ENCODE results near the gene THRSP.
"Not testable (repeated sequence)": the region's sequence is repeated elsewhere in the genome, so short reads cannot be mapped to it uniquely, and the experiment has no call there.

Gene THRSP, protein sequence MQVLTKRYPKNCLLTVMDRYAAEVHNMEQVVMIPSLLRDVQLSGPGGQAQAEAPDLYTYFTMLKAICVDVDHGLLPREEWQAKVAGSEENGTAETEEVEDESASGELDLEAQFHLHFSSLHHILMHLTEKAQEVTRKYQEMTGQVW

DNA sequence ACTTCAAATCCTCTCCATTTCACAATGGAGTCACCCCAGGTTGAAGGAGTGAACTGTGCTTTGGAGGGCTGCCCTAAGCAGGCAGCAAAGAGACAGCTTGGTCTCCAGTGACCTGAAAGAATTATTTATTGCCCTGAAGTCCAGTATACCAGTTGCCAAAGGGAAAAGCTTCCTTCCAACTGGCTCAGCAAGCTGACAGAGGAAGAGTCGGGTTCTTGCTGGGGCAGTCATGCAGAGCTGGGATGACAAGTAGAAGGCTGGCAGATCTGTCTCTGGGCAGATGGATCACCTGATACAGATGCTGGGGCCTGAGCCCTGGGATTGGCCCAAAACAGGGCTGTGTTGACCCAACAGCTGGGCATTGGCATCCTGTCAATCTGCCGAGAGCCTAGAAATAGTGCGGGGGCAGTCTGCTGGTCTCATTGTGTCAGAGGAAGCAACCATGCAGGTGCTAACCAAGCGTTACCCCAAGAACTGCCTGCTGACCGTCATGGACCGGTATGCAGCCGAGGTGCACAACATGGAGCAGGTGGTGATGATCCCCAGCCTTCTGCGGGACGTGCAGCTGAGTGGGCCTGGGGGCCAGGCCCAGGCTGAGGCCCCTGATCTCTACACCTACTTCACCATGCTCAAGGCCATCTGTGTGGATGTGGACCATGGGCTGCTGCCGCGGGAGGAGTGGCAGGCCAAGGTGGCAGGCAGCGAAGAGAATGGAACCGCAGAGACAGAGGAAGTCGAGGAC lies at the start of gene THRSP:
Gene THRSP, plus strand, starts transcription at position 422 of the 742 bp plus-strand sequence. Its CDS starts 21 bp downstream, at position 443.
- DNase-seq (ENCODE audit: extremely low read depth in 1 of 2, low read depth in 1 of 2): no peak

DNA sequence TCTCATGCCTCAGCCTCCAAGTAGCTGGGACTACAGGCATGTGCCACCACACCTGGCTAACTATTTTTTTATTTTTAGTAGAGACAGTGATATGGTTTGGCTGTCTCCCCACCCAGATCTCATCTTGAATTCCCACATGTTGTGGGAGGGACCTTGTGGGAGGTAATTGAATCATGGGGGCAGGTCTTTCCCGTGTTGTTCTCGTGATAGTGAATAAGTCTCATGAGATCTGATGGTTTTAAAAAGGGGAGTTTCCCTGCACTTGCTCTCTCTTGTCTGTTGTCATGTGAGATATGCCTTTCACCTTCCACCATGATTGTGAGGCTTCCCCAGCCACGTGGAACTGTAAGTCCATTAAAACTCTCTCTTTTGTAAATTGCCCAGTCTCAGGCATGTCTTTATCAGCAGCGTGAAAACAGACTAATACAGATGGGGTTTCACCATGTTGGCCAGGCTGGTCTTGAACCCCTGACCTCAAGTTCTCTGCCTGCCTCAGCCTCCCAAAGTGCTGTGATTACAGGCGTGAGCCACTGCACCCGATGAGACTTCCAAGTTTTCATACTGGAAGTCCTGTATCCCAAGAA lies 48.6 kb upstream of the THRSP start:
- not testable (repeated sequence) for DNase-seq (ENCODE audit: extremely low read depth in 1 of 2, low read depth in 1 of 2)

DNA sequence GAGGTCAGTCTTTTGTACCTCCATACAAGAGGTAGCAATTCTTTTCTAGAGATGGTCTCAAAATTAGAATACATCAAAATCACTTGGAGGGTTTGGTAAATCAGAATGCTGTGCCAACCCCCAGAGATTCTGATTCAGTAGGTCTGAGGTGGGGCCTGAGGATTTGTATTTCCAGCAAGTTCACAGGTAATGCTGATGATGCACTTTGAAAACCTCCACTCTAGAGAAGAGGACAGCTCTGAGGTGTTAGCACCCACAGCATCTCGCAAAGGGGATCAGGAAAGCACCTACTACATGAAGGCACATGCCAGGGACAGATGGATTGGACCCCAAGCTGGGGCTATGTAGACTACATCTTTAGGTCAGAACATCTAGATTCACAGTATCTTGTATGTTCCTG lies 47.8 kb upstream of the THRSP start:
- DNase-seq (ENCODE audit: extremely low read depth in 1 of 2, low read depth in 1 of 2): no peak

DNA sequence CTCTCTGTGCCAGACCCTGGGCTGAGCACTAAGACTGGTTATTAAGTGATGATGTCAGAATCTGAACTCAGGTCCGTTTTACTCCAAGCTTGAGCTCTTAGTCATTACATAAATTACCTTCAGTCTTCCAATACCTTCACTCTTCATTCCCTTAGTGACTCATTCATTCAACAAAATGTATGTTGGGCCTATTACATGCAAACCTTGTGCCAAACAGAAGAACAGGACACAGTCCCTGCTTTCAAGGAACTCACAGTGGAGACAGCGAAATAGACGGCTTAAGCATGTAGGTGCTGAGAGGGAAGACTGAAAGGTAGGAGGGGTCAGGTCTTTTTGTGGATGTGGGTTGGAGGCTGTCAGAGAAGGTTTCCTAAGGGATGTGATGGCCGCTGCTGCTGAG lies 43.9 kb upstream of the THRSP start:
- DNase-seq (ENCODE audit: extremely low read depth in 1 of 2, low read depth in 1 of 2): no peak

DNA sequence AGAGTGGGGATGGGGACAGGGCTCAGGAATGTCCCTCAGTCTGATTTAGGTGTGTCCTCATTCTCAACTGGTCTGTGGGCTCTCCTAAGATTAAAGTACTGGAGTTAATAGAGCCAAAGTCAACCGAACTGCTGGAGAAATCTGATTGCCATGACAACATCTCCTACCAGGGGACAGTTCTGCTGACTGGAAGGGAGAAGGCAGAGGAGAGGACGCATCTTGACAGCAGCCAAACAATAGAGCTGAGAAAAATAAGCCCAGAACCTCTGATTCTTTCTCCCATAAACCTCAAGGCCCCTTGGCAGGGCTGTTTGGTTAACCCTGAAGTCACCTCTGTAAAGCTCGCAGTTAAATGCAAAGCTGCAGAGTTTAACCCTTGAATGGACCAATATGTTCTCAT lies 43.4 kb upstream of the THRSP start:
- no peak for DNase-seq (ENCODE audit: extremely low read depth in 1 of 2, low read depth in 1 of 2)

DNA sequence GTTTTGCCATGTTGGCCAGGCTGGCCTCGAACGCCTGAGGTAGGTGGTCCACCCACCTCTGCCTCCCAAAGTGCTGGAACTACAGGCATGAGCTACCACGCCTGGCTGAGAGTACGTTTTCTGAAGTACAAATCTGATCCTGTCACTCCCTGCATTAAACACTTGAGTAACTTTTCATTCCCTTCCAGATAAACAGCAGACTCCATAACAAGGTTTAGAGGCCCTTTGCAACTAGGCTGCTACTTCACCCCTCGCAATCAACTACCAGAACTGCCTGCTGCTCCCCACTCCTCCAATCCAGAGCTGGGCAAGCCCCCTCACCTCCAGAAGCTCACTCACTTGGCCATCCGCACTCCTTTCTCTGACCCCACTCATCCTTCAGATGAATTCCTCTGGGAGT lies 42.0 kb upstream of the THRSP start:
- no peak for DNase-seq (ENCODE audit: extremely low read depth in 1 of 2, low read depth in 1 of 2)

DNA sequence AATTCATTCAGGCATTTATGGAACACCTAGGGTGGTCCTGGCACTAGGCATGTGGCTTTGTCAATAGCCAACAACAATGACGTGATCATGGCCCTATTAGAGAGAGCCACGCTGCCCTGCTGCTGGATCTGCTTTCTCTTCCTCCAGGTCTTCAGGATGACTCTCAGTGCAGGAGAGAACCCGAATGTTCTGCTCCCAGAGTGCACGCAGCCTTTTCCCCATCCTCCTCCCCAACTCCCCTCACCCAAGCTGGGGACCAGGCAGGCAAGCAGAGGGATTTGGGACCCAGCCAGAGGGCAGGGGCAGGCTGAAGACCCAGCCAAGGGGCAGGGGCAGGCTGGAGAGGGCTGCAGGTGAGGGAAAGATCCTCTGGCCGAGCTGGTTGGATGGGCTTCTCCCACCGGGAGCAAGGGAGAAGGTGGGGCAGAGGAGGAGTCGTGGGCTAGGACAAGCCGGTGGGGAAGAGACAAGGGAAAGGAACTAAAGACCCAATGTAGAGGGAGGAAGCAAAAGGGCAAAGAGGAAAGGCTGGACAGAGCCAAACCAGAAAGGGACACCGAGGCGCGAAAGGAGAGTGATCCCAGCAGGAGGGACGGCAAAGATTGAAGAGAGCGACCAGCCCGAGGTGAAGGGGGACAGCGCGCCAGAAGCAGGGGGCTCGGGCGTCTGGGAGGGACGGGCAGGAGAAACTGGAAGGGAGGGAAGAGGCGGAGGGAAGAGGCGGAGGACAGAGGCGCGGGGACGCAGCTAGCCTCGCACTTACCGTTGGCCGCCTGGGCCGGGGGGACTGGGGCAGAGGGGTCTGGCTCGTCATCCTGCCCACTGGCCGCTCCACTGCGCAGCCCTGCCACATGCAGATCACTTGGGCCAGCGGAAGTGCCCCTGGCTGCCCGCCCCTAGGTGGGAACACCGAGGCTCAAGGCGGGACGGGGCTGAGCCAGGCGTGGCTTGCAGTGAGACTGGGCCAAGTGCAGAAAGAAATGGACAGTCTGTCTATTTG lies 41.0 kb upstream of the THRSP start, which contains the start of gene KCTD14:
Gene KCTD14, minus strand, starts transcription at position 880 of the 1,000 bp plus-strand sequence. Its CDS starts 27 bp downstream, at position 853.
- DNase-seq (ENCODE audit: extremely low read depth in 1 of 2, low read depth in 1 of 2): no peak

DNA sequence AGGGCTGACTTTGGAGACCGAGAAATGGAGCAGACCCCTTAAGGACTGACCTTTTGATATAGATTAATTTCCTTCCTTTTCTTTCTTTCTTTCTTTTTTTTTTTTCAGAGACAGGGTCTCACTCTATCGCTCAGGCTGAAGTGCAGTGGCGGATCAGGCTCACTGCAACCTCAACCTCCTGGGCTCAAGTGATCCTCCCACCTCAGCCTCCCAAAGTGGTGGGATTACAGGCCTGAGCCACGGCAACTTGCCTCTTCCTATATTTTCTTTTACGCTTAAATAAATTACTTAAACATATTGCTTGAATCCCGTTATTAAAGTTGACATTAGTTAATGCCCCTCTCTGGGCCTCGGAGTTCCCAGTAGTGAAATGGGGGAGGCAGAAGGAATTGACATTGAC lies 40.2 kb upstream of the THRSP start:
- DNase-seq (ENCODE audit: extremely low read depth in 1 of 2, low read depth in 1 of 2): no peak

DNA sequence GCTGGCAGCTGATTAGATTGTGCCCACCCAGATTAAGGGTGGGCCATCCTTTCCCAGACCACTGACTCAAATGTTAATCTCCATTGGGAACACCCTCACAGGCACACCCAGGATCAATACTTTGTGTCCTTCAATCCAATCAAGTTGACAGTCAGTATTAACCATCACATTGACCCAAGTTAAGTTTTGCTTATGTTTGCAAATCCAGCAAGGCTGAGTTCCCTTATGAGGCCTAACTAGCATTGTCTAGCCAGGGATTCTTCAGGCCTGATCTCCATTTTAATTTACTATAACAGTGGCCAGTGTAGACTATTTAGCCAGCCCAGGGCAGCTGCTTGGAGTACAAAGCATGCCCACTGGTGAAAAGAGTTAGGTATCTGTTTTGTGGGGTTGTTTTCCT lies 38.3 kb upstream of the THRSP start:
- no peak for DNase-seq (ENCODE audit: extremely low read depth in 1 of 2, low read depth in 1 of 2)

DNA sequence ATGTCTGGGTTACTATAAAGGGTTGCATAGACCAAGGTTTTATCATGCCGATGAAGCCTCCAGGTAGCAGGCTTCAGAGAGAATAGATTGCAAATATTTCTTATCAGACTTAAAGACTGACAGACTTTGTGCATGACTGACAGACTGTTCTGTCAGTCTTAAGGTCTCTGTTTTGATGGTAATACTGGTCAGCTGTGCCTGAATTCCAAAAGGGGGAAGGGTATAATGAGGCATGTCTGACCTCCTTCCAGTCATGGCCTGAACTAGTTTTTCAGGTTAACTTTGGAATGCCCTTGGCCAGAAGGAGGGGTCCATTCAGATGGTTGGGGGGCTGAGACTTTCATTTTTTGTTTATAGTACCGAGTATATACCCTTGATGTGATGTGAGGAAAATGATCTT lies 35.9 kb upstream of the THRSP start:
- DNase-seq (ENCODE audit: extremely low read depth in 1 of 2, low read depth in 1 of 2): no peak

DNA sequence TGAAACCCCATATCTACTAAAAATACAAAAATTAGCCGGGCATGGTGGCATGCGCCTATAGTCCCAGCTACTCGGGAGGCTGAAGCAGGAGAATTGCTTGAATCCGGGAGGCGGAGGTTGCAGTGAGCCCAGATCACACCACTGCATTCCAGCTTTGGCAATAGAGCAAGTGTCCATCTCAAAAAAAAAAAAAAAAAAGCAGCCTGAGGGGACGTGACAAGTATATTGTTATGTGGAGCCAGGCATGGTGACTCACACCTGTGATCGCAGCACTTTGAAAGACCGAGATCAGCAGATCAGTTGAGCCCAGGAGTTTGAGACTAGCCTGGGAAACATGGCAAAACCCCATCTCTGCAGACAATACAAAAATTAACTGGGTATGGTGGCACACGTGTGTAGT lies 35.2 kb upstream of the THRSP start:
- DNase-seq (ENCODE audit: extremely low read depth in 1 of 2, low read depth in 1 of 2): not testable (repeated sequence)

DNA sequence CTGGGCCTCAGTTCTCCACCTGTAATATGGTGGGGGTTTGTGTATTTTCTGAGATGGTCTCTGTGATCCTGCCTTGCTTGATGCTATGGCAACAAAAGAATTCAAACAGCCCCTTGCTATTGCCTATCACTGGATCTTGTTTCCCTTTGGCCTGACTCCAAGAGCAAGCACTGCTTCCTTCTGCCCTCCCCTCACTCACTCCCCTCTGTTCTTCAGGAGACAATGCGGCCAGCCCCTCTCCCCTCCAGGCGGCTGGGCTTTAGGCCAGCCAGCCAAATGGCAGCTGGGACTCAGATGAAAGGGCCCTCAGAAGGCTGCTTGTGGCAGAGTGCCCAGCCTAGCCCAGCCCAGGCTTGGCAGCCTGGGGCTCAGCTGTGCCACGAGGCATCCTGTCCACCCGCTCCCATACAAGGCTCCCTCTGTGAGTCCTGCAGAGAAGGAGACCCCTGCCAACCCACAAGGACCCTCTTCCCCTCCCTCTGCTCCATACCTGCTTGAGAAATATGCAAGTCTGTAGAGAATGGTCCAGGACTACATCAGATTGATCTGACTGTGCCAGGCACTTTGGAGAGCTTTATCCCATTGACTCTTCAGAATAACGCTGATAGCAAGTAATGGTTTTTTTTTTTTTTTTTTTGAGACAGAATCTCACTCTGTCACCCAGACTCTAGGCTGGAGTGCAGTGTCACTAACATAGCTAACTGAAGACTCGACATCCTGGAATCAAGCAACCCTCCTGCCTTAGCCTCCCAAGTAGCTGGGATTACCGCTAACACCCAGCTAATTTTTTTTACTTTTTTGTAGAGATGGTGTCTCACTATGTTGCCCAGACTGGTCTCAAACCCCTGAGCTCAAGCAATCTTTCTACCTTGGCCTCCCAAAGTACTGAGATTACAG lies 33.0 kb upstream of the THRSP start:
- DNase-seq (ENCODE audit: extremely low read depth in 1 of 2, low read depth in 1 of 2): no peak

DNA sequence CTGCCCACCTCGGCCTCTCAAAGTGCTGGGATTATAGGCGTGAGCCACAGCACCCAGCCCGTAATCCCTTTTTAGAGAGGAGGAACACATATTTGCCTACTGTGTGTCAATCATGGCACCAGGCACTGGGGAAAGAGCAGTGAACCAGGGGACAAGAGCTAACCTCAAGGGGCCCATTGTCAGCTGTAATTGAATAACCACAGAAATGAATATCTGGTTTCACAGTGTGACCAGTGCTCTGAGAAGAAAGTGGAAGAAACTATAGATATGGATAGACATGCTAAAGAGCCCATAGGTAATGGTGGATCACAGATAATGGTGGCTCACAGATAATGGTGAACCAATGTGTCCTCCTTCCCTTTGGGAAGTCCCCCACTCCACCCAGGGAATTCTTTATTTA lies 32.0 kb upstream of the THRSP start:
- no peak for DNase-seq (ENCODE audit: extremely low read depth in 1 of 2, low read depth in 1 of 2)

DNA sequence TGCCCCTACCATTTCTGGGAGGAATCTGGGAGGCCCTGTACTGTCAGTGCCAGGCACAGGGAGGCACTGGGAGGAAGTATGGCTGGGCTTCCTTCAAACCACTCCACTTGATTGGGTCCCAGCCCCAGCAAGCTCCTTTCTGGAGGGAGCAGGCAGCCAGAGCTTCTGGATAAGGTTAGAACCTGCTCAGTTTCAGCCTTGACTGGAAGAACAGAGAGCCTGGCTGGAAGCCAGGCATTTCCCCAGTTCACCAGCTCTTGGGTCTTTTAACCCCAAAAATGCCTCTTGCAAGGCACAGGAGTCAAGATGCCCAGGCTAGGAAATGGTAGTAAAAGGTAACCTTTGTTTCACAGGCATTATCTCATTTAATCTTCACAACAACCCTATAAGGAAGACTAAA lies 31.6 kb upstream of the THRSP start:
- no peak for DNase-seq (ENCODE audit: extremely low read depth in 1 of 2, low read depth in 1 of 2)

DNA sequence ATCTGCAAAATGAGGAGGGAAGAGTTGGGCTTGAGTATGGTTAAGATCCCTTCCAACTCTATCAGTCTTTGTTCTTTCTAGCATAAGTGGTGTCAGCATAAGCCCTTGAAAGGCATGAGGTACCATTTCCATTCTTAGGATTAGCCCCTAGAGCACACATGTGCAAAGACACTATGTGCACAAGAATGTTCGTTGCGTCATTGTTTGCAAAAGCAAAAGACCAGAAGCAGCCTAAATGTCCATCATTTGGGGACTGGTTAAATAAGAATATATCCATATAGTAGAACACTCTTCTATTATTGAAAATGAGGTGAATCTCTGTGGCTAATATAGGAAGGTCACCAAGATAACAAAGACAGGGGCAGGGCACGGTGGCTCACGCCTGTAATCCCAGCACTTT lies 30.6 kb upstream of the THRSP start:
- DNase-seq (ENCODE audit: extremely low read depth in 1 of 2, low read depth in 1 of 2): no peak

DNA sequence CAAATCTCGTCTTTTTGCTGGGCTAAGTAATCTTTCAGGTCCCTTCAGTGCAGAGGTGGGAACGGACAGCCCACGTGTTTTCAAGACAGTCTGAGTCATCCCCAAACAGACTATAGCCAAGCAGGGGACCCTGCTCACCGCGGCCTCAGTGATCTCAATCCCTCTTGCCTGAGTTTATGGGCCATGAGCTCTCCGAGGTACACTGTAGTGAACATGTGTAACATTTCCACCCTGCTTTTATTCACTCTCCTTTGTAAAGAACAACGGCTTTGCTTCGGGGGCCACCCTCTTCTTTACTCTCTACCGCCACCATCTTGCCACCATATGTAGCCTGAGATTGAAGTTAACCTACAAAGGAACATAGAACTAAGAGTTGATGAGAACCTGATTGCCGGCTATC lies 29.0 kb upstream of the THRSP start:
- DNase-seq (ENCODE audit: extremely low read depth in 1 of 2, low read depth in 1 of 2): no peak

DNA sequence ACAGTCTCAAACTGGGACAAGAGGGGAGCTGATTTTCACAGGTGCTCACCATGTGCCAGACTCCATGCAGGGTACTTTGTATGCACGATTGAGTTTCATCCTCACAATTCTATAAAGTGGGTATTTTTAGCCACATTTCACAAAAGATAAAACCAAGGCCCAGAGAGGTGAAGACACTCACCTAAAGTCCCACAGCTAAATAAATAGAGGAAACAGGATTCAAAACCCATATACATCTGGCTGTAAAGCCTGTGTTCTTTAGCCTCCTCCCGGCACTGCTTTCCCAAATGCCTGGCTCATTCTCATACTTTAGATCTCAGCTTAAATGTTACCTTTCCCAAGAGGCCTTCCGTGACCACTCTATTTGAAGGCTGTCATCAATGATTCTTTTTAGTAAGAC lies 27.3 kb upstream of the THRSP start:
- DNase-seq (ENCODE audit: extremely low read depth in 1 of 2, low read depth in 1 of 2): no peak

DNA sequence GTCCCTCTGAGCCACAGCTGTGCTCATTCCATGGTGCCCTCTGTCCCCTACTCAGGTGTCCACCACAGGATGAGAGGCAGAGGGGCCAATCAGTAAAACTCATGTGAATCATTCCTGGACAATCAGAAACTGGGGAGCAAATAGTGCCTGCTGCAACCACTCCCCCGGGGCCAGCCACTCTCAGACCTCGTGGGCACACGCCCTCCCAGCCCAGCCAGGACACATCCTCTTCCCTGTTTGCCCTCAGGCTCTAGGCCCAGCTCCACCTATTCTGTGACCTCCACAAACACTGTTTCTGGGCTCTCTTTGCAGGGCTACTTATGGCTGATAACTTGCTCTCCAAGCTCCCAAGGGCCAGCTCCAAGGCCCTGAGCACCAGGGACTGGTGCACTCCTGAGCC lies 26.6 kb upstream of the THRSP start:
- DNase-seq (ENCODE audit: extremely low read depth in 1 of 2, low read depth in 1 of 2): no peak

DNA sequence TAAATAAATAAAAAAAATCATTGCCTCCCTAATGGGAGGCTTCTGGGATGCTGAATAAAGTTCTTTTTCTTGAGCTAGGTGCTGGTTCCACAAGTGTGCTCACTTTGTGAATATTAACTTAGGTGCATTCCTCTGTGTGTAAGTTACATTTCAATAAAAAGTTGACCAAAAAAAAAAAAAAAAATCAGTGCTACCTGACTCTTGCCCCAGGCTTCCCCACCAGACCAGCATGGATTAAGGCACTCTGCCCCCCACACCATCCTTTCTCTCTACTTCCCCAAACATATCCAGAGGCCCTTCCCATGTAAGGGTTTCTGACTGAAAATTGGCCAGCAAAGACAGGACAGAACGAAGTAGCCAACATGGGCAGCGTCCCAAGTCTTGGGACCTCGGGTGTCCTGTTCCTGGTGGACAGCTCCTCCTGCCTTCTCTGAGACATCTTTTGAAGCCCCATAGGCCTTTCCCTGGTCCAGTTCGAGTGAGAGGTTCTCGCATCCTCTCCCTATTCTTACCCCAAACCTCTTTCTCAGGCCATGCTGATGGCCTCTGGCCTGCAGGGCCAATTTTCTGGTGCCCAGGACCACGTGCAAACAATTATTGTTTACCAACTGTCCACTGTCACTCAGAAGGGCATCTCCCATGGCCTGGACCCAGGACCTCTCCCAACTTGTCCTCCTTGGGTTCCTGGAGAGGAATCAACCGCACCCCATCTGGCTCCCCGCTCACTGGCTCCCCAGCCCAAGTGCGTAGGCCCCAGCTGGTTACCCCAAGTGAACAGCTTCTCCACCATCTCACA lies 25.6 kb upstream of the THRSP start:
- no peak for DNase-seq (ENCODE audit: extremely low read depth in 1 of 2, low read depth in 1 of 2)
